Ovary (tissue), 9 donors: ENCODE data around the gene GCK. TPM values are rescaled to one million over a fixed set of nuclear protein-coding genes. Genes with fewer than 3 reads are reported as not detected.

Source experiments
- DNase-seq, 5 donors: peaks; one replicate each; pipeline ENCODE4 v3.0.0-alpha.2; 2019 to 2020
- H3K27ac ChIP-seq, 2 donors: fragments of 200-600 bp; one replicate each; pipeline versions ENCODE4 v1.5.1 to v1.8.0; 2019 to 2022
- H3K27me3 ChIP-seq: fragments of 200-600 bp; one replicate; pipeline ENCODE4 v1.8.0; 2022
- H3K36me3 ChIP-seq: fragments of 200-600 bp; sonication (generic); one replicate; pipeline ENCODE4 v1.5.1; 2019
- H3K4me1 ChIP-seq: one replicate; pipeline ENCODE4 v1.8.1; 2013; ENCODE audit warnings: mild to moderate bottlenecking, moderate library complexity; ENCODE audit not compliant: insufficient read depth
- H3K4me3 ChIP-seq: fragments of 200-600 bp; sonication (generic); one replicate; pipeline ENCODE4 v1.5.1; 2017
- H3K9me3 ChIP-seq, 2 donors: fragments of 200-600 bp in 1 of 2; sonication (generic) in 1 of 2; one replicate each; pipeline versions ENCODE4 v1.5.1 to v1.8.1; 2013 to 2019; ENCODE audit warnings: mild to moderate bottlenecking in 1 of 2, moderate library complexity in 1 of 2
- CTCF ChIP-seq, 3 donors: fragments of 450-650 bp in 2 of 3; fragments of 200-600 bp in 1 of 3; IDR thresholded peaks; one replicate each; pipeline versions ENCODE4 v1.5.1 to v1.8.0; 2016 to 2022; ENCODE audit warnings: antibody characterized with exemption in 3 of 3, mild to moderate bottlenecking in 1 of 3
- EP300 ChIP-seq: sonication (generic); formaldehyde crosslinking; IDR thresholded peaks from one replicate; pipeline ENCODE4 v1.6.1; 2017; ENCODE audit warnings: antibody characterized with exemption
- POLR2A ChIP-seq: fragments of 450-650 bp; IDR thresholded peaks from one replicate; pipeline ENCODE4 v1.6.1; 2017; ENCODE audit warnings: antibody characterized with exemption, mild to moderate bottlenecking, moderate library complexity
- WGBS, 3 donors: extraction: QIAGEN DNeasy Blood & Tissue Kit in 1 of 3; methylation state at CpG; one replicate each; pipeline versions ENCODE4 v1.1.5 to v1.1.7; 2013 to 2017; 5-methylcytosine and 5-hydroxymethylcytosine counted together
- intact Hi-C, 4 donors: fragments of 100-400 bp; cut with DNase I; formaldehyde crosslinking; loops; one replicate each; pipeline versions ENCODE4 v1.11.0 to v1.15.1; 2022 to 2023
- polyA plus RNA-seq, 2 donors: library from polyadenylated mRNA; stranded (reverse); fragments of 200-250 nt in 1 of 2; fragments of 350-450 nt in 1 of 2; fragmentation: Illumina TruSeq in 1 of 2; extraction: RNeasy Lipid Tissue Mini Kit (QIAGEN cat#74804) in 1 of 2; gene quantifications; one replicate each; pipeline ENCODE4 v1.2.3, GENCODE V29; 2013 to 2014
- total RNA-seq, 7 donors: library from RNA; depleted of rRNA in 2 of 7; stranded (reverse); fragments of >200 nt in 2 of 7; fragmentation: NEBNext Ultra II Directional in 3 of 7; extraction: Animal tissue kit (Norgen Biotek cat#: 25700) in 3 of 7; gene quantifications; one replicate each; pipeline versions ENCODE4 v1.1.0 to v1.2.4, GENCODE V29; 2016 to 2023
- donor health status: DM: no; HTN: no; CAD: no; lungs with moderate emphysema.
- donor health status: DM: no; HTN: no; CAD: no.
- donor health status: Bipolar disorder and iron deficiency.
- donor health status: DM: yes; HTN: yes; CAD: no.
- donor health status: DM: no; HTN: no; CAD: no.
- donor health status: DM: yes; HTN: yes; CAD: no.

Gene GCK
- total and polyA plus RNA-seq, 9 donors = 0.48 to 2.9 (median 1.3) TPM

DNA sequence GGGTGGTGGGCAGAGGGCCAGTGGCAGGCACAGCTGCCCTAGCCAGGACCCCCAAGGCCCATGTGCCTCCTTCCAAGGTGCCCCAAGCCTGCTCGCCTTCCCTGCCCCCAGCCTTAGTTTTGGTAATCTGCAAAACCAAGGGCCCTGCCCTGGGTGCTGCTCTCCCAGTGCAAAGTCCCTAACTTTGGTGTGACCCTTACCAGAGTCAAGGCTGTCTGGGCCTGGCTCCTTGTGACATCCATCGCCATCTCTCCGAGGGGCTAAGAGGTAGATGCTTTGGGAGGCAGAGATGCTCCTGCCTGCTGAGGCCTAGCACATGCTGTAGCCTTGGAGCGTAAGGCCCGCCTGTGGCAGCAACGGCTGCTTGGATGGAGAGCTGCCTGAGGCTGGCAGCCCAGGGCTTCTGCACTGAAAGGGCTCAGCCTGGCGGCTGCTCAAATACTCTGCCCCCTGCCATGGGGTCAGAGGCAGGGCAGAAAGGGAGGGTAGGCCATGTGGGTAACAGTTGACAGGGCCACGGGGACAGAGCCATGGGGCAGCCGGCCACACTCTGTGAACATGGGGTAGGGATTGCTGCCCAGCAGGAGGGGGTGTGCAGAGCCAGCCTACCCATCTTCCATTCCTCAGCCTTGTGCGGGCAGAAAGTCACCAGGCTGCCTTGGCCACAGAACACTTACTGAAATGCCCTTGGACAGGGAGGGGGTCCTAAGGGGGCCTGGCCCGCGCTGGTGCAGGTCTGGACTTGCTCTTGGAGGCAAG, 30.2 kb downstream of the GCK start:
- Histone ChIP-seq H3K4me1 (no peaks in the 10 kb centered on the region), H3K27me3 (no peaks in the 10 kb centered on the region), H3K4me3 (no peak overlapping the region), H3K9me3 (no peaks in the 10 kb centered on the region), H3K27ac (no peak overlapping the region), H3K36me3 (no peaks in the 10 kb centered on the region)
- DNase-seq = no peak
- TF ChIP-seq POLR2A (no peak), EP300 (no peak)
- 92 to 94% (median 92%) methylated on average over 12 of the region's 12 CpGs for WGBS, 3 donors
- intact Hi-C loops = no loop called here

- H3K4me3 ChIP-seq = no peak overlapping the region
- H3K9me3 ChIP-seq = no peaks in the 10 kb centered on the region
- no peak for DNase-seq
- 77 to 81% (median 78%) methylated on average over 10 of the region's 10 CpGs for WGBS, 3 donors
- no peaks in the 10 kb centered on the region for H3K4me1 ChIP-seq
- no peaks in the 10 kb centered on the region for H3K27me3 ChIP-seq
- no peak overlapping the region for H3K27ac ChIP-seq
- H3K36me3 ChIP-seq = no peaks in the 10 kb centered on the region
- TF ChIP-seq EP300 = no peak
- intact Hi-C loops = no loop called here
Measured at GRCh38 chr7:44158096-44158872, 31.0 kb downstream of the GCK start.

GRCh38 chr7:44157116-44158080, 31.8 kb downstream of the GCK start:
- no peak overlapping the region for H3K27ac ChIP-seq
- no peak overlapping the region for H3K4me3 ChIP-seq
- no peaks in the 10 kb centered on the region for H3K27me3 ChIP-seq
- no peak for DNase-seq
- WGBS, 3 donors = 73 to 79% (median 78%) methylated on average over 15 of the region's 15 CpGs
- no peaks in the 10 kb centered on the region for H3K4me1 ChIP-seq
- no peak for TF ChIP-seq CTCF (IDR thresholded peaks at IDR 0.05)
- TF ChIP-seq EP300 = no peak
- no peak for TF ChIP-seq POLR2A
- no peaks in the 10 kb centered on the region for H3K36me3 ChIP-seq
- H3K9me3 ChIP-seq = no peaks in the 10 kb centered on the region
- intact Hi-C loops = no loop called here

- intact Hi-C loops = no loop called here
- Histone ChIP-seq H3K36me3 (no peaks in the 10 kb centered on the region), H3K27me3 (no peaks in the 10 kb centered on the region), H3K27ac (no peak overlapping the region), H3K4me1 (no peaks in the 10 kb centered on the region), H3K4me3 (no peak overlapping the region), H3K9me3 (no peaks in the 10 kb centered on the region)
- WGBS, 3 donors = 80 to 83% (median 83%) methylated on average over 3 to 4 of the region's 4 CpGs
- TF ChIP-seq EP300 (no peak), CTCF (IDR thresholded peaks at IDR 0.05) (no peak), POLR2A (no peak)
- no peak for DNase-seq
Measured at GRCh38 chr7:44156453-44157010, 32.7 kb downstream of the GCK start.
